Prostate gland (tissue), 2 donors: ENCODE measurements around the gene C11orf68.

ENCODE experiments used
- POLR2A ChIP-seq: fragments of 450-650 bp; IDR thresholded peaks from one replicate; pipeline ENCODE4 v1.6.1; 2016; ENCODE audit warnings: antibody characterized with exemption, mild to moderate bottlenecking
- POLR2AphosphoS5 ChIP-seq: sonication (generic); formaldehyde crosslinking; IDR thresholded peaks from one replicate; pipeline ENCODE4 v1.6.1; 2017; ENCODE audit warnings: antibody characterized with exemption
- TF ChIP-seq, protein P1 (sequence below), 4 experiments: fragments of 200-600 bp in 2 of 4; fragments of 450-650 bp in 2 of 4; sonication (generic) in 2 of 4; IDR thresholded peaks; 1 replicate in 3 of 4; 2 replicates in 1 of 4; pipeline ENCODE4 v1.5.1; 2016 to 2019; ENCODE audit warnings: antibody characterized with exemption in 4 of 4, mild to moderate bottlenecking in 2 of 4, moderate library complexity in 2 of 4

DNA sequence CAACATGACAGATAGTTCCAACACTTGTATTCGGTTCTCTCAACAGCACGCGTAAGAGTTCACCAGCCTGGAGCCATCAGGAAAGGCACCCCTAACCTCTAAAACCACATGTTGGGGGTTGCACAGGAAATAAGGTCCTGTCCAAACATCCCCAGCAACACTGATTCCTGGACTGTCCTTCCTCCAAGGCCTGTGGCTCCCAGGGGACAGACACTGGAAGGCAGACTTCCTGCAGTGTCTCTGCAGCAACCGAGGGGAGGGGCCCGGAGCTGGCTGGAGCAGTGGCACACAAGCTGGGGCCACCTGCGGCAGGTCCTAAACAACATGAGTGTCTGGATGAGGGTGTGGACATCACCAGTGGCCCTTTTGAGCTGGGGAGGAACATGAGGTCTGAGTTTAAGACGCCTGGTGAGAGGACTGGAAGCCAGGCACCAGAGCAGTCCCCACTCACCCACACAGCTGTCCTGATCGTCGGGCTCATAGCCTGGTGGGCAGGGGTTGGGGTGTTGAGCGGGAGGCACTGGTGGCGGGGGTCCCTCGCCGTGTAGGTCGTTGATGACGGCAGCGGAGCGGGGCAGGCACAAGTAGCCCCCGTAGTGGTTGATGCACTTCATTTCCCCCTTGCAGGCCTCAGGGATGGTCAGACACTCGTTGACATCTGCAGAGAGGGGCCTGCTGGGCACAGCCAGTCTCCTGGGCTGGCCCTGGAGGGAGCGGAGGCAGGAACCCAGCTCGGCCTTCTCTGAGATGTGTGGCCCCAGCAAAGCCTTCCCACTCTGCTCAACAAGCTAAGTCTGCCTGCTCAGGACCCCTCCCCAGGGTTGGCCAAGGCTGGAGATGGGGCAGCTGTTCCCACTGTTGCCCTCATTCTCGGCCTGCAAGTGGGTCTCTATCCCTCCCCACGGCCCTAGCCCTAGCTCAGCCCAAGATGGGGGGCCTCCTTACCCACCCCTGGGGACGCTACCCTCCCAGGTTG, 47.9 kb downstream of the C11orf68 start:
- TF ChIP-seq POLR2AphosphoS5 (no peak), POLR2A (no peak)
- TF ChIP-seq, protein P1, sequence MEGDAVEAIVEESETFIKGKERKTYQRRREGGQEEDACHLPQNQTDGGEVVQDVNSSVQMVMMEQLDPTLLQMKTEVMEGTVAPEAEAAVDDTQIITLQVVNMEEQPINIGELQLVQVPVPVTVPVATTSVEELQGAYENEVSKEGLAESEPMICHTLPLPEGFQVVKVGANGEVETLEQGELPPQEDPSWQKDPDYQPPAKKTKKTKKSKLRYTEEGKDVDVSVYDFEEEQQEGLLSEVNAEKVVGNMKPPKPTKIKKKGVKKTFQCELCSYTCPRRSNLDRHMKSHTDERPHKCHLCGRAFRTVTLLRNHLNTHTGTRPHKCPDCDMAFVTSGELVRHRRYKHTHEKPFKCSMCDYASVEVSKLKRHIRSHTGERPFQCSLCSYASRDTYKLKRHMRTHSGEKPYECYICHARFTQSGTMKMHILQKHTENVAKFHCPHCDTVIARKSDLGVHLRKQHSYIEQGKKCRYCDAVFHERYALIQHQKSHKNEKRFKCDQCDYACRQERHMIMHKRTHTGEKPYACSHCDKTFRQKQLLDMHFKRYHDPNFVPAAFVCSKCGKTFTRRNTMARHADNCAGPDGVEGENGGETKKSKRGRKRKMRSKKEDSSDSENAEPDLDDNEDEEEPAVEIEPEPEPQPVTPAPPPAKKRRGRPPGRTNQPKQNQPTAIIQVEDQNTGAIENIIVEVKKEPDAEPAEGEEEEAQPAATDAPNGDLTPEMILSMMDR (IDR thresholded peaks at IDR 0.05), result no peak
